Neural cell (in vitro differentiated cells): ENCODE measurements around the gene PSMD13.

Source experiments
- EZH2 ChIP-seq: fragments of 200-600, 300-800 bp; shearing (Covaris generic), sonication (generic); IDR thresholded peaks from 2 replicates; pipeline ENCODE4 v1.6.1; 2014; ENCODE audit warnings: antibody characterized with exemption, low read length, borderline replicate concordance, mild to moderate bottlenecking; ENCODE audit not compliant: insufficient read depth, poor library complexity, severe bottlenecking
- MXI1 ChIP-seq: fragments of 450-650 bp; conservative IDR thresholded peaks from 2 replicates; pipeline ENCODE4 v1.6.1; 2014; ENCODE audit warnings: antibody characterized with exemption, mild to moderate bottlenecking; ENCODE audit not compliant: poor library complexity, severe bottlenecking
- TF ChIP-seq, protein P1 (sequence below): fragments of 450-650 bp; IDR thresholded peaks from 2 replicates; pipeline ENCODE4 v1.5.1; 2014; ENCODE audit warnings: antibody characterized with exemption, mild to moderate bottlenecking, moderate library complexity; ENCODE audit not compliant: poor library complexity, severe bottlenecking

DNA sequence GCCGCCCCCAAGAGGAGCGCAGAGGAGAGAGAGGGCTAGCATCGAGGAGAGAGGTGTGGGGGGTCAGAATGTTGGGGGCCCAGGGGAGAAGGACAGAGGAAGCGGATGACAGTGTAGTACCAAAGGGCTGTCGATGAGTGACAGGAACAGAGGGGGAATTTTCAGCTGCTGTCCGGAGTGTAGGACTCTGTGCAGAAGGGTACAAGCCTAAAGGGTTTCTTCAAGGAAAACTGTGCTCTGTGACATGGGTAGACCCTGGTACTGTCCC is 36.1 kb downstream of the PSMD13 start:
- TF ChIP-seq, protein P1, sequence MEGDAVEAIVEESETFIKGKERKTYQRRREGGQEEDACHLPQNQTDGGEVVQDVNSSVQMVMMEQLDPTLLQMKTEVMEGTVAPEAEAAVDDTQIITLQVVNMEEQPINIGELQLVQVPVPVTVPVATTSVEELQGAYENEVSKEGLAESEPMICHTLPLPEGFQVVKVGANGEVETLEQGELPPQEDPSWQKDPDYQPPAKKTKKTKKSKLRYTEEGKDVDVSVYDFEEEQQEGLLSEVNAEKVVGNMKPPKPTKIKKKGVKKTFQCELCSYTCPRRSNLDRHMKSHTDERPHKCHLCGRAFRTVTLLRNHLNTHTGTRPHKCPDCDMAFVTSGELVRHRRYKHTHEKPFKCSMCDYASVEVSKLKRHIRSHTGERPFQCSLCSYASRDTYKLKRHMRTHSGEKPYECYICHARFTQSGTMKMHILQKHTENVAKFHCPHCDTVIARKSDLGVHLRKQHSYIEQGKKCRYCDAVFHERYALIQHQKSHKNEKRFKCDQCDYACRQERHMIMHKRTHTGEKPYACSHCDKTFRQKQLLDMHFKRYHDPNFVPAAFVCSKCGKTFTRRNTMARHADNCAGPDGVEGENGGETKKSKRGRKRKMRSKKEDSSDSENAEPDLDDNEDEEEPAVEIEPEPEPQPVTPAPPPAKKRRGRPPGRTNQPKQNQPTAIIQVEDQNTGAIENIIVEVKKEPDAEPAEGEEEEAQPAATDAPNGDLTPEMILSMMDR: no peak
- TF ChIP-seq MXI1 (no peak), EZH2 (no peak)
